Liver (tissue), 3 donors: ENCODE results near the gene METTL18.

Experiments
- ATF3 ChIP-seq: IDR thresholded peaks from 2 replicates; pipeline ENCODE4 v1.6.1; 2016; ENCODE audit warnings: antibody characterized with exemption
- CTCF ChIP-seq: fragments of 150-350 bp; IDR thresholded peaks from 2 replicates; pipeline ENCODE4 v1.5.1; 2017; ENCODE audit warnings: improper control_type of control experiment, low read depth, low read length; ENCODE audit not compliant: missing input control
- donor health status: healthy.
- donor health status: healthy.

- TF ChIP-seq ATF3 = no peak
- no peak for TF ChIP-seq CTCF
Measured at GRCh38 chr1:169796274-169796810, 1.6 kb upstream of the METTL18 start.
